TTC549 (cell line): ENCODE measurements around the gene IFI27L2.

Experiments used
- FAIRE-seq: peaks from 2 replicates; lab custom pipeline; 2012; peaks lifted over from hg19 to GRCh38; lab: Jason Lieb, UNC

Gene IFI27L2

DNA sequence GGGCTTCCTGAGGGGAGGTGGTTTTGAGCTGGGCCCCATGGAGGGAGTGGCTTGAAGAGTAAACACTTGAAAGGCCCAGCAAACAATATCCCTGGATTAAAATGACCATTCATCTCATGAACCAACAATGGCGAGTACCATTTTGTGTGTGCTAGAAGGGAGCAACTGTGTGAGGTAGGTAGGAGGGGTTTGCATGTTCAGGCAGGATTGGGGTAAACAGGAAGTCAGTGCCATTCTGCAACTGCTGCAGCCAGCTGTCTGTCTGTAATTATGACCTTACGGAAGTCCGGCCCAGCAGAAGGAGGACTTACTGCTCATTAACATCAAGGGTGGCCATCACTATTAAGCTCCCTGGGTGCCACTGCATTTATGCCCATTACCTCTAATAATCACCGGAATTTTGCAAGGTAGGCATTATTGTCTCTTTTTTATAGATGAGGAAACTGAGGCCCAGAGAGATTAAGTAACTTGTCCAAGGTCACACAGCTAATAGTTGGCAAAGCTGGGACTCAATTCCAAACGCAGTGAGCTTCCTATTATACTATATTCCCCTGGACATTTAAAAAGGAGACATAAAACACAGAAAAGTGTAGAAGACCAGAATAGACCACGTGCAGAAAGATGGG lies 16.6 kb upstream of the IFI27L2 start:
- no peak for FAIRE-seq

DNA sequence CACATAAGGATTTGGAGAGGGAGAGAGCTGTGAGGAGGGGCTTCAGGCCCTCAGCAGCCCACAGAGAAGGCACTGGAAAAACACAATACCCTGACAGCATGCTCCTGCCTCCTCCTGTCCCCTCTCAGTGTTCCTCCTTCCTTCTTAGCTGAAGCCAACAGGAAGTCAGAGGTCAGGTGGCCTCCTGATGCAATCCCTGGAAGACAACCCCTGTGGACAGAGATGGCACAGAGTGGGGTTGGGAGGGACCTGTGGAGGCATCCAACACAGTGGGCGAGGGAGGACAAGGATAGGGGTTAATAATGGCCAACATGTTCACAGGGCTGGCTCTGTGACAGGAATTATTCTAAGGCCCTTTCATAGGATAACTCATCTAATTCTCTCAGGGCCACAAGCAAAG lies 15.4 kb upstream of the IFI27L2 start:
- FAIRE-seq: no peak

- no peak for FAIRE-seq
These were observed 14.3 kb upstream of the IFI27L2 start for GRCh38 chr14:94143711-94144110.

GRCh38 chr14:94143239-94143638 lies 13.8 kb upstream of the IFI27L2 start:
- no peak for FAIRE-seq

- no peak for FAIRE-seq
These were observed 13.4 kb upstream of the IFI27L2 start for GRCh38 chr14:94142836-94143235.

- no peak for FAIRE-seq
These were observed 12.8 kb upstream of the IFI27L2 start for GRCh38 chr14:94142247-94142646.

GRCh38 chr14:94139421-94139820 lies 10.0 kb upstream of the IFI27L2 start:
- FAIRE-seq: no peak

GRCh38 chr14:94139006-94139405 lies 9.6 kb upstream of the IFI27L2 start:
- FAIRE-seq: no peak

- no peak for FAIRE-seq
These were observed 8.8 kb upstream of the IFI27L2 start for GRCh38 chr14:94138251-94138650.

- FAIRE-seq: peak; percentile 51
These were observed 7.3 kb upstream of the IFI27L2 start for GRCh38 chr14:94136575-94137331.

GRCh38 chr14:94135476-94135875 lies 6.1 kb upstream of the IFI27L2 start:
- FAIRE-seq: no peak

GRCh38 chr14:94132285-94132887 lies 3.0 kb upstream of the IFI27L2 start:
- peak; percentile 78 for FAIRE-seq

DNA sequence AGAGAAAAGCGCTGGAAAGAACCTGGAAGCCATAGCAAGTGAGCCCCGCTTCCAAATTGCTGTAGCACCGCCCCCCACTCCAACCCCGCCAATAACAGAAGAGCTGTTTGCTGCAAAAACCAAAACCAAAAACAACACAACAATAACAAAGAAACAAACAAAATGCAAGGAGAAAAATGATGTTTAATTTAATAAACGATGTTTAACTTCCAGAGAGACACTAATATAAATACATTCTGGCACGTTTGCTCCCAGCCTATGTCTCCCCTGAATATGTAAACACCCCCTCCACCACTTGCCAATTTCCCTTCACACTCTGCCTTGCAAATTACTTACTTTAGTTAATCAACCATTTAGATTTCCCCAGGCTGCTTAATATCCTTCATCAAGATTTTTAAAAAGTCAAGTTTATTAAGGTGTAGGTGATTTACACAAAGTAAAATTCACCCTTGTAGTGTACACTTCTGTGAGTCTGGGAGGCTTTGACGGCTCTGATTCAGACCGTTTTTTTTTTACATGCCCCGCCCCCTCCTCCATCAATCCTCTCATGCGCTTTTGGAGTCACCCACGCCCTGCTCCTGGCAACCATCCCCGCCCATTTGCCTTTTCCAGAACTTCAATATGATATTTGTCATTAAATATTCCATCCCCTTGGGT lies 482 bp upstream of the IFI27L2 start:
- no peak for FAIRE-seq

DNA sequence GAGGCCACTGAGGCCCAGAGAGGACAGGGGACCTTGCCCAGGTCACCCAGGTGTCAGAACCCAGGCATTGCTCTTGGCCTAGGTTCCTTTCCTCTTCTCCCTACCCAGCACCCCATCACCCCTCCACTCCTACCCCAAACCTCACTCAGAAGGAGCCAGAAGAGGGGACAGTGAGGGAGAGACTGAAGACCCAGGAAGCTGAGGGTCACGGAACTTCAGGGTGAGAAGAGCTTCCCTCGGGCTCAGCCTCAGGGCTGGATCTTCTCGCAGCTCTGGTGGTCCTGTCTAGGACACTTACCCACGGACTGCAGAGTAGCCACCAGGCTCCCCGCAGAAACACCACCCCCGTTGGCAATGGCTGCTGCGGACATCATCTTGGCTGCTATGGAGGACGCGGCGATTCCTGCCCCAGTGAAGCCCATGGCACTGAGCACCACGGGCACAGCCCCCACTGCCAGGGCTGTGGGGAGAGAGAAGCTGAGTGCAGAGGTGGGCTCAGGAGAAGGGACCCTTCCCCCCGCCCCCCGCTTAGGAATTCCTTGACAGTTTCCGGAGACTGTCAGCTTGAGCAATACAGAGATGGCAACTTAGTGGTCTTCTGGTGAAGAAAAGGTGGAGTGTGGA lies 1.1 kb downstream of the IFI27L2 start:
- no peak for FAIRE-seq

DNA sequence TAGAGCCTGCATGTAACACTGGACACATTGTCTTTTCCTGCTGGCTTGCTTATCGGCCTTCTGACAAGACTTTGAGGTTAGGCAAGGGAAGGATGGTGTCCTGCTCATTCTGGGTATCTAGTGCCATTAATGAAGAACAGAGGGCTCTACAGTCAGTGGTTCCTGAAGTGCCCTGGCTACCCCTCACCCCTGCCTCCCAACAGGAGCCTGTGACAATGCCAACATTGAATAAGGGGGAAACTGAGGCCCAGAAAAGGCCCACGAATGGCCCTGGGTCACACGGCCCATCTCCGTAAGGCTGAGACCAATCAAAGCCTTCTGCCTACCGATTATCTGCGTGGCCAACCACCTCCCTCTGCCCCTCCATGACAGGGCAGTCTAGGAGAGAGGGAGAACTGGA lies 2.1 kb downstream of the IFI27L2 start:
- FAIRE-seq: no peak

- no peak for FAIRE-seq
These were observed 2.6 kb downstream of the IFI27L2 start for GRCh38 chr14:94126800-94127199.

DNA sequence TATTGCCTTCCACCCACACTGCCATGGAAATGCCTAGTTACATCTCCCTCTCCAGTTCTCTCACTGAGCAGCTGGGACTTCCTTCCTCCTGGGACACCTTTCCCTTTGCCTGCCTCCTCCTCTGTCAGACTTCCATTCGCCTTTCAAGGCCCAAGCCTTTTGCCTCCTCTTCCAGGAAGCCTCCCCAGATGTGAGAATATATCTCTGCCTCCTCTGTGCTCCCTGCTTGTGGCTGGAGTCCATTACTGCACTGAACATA lies 3.1 kb downstream of the IFI27L2 start:
- no peak for FAIRE-seq

- no peak for FAIRE-seq
These were observed 3.6 kb downstream of the IFI27L2 start for GRCh38 chr14:94125659-94126418.

- no peak for FAIRE-seq
These were observed 4.6 kb downstream of the IFI27L2 start for GRCh38 chr14:94124582-94125377.

DNA sequence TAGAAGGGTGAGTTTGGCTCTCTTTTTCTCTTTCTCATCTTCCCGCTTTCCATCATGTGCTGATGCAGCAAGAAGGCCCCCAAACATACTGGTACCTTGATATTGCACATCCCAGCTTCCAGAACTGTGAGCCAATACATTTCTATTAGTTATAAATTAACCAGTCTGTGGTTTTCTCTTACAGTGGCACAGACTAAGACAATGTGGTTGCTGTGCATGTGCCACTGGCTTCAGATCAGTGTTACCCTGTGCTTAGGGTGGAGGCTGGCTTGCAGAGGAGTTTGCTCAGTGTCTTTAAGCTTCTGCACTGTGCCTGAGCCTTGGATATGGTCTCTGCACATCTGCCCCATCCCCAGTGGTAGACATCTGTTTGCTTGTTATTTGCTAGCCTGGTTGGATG lies 5.5 kb downstream of the IFI27L2 start:
- FAIRE-seq: no peak

DNA sequence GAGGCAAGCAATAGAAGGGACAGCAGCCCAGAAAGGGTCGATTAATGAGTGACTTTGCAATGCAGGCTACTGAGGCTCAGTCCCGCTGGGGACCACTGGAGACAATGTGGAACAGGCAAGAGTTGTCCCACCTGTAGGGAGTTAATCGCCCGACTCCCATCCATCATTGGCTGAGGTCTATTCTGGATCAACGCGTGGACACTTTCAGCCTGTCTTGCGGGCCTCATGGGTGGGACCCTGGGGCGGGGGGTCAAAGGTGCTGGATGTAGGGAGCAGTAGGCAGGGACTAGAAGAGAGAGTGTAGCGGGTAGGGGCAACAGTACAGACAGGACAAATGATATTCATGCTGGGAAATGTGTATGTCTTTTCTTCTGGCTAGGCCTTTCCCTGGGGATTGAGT lies 6.1 kb downstream of the IFI27L2 start:
- no peak for FAIRE-seq
